PC-9 (cell line): ENCODE data around the gene ANXA2.

Experiments used
- EZH2 ChIP-seq: fragments of 200-600 bp; sonication (generic); IDR thresholded peaks from 2 replicates; pipeline ENCODE4 v1.8.0; 2017; ENCODE audit warnings: antibody characterized with exemption, low read depth
- TF ChIP-seq, protein P1 (sequence below): fragments of 200-600 bp; sonication (generic); conservative IDR thresholded peaks from 2 replicates; pipeline ENCODE4 v1.6.1; 2017; ENCODE audit warnings: mixed run types, antibody characterized with exemption, mild to moderate bottlenecking, moderate library complexity

DNA sequence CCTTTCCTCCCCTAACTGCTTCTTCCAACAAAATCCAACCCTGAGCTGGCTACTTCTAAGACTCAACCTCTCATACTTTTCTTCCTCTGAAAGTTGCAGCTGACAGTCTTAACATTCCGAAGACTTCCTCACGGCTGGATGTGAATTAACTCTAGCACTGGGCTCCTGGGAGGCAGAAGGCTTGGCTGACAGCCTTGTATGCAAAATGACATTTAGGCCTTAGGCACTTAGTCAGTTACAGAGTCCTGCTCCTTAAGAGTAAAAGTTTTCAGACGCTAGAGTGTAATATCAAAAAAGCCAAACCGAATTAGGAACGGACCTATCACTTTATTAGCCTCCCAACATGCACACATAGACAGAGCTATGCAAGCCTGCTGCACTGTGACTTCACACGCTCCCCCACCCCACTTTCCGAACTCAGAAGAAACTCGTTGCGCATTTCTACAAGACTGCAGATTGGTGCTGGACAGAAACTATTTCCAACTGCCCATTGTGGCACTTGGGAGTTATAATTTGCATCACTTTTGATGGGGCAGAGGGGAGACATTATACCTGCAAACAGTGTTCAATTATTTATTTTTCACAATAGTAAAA, 15.5 kb upstream of the ANXA2 start:
- TF ChIP-seq, protein P1, sequence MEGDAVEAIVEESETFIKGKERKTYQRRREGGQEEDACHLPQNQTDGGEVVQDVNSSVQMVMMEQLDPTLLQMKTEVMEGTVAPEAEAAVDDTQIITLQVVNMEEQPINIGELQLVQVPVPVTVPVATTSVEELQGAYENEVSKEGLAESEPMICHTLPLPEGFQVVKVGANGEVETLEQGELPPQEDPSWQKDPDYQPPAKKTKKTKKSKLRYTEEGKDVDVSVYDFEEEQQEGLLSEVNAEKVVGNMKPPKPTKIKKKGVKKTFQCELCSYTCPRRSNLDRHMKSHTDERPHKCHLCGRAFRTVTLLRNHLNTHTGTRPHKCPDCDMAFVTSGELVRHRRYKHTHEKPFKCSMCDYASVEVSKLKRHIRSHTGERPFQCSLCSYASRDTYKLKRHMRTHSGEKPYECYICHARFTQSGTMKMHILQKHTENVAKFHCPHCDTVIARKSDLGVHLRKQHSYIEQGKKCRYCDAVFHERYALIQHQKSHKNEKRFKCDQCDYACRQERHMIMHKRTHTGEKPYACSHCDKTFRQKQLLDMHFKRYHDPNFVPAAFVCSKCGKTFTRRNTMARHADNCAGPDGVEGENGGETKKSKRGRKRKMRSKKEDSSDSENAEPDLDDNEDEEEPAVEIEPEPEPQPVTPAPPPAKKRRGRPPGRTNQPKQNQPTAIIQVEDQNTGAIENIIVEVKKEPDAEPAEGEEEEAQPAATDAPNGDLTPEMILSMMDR = no peak
- TF ChIP-seq EZH2 = no peak
